Measurements from ENCODE around the gene BSX.

The BSX gene

GRCh38 chr11:122981388-122982264, at the start of gene BSX:
TSS of gene BSX (minus strand) at chr11:122981834. CDS start at chr11:122981671, 163 bp downstream.
- no peak for DNase-seq (ENCODE audit: low read depth)

- no peak for DNase-seq (ENCODE audit: low read depth)
These were observed 48.9 kb upstream of the BSX start for GRCh38 chr11:123030517-123030916.

- DNase-seq (ENCODE audit: low read depth) = peak; percentile 20
These were observed 39.3 kb upstream of the BSX start for GRCh38 chr11:123020968-123021367.

DNA sequence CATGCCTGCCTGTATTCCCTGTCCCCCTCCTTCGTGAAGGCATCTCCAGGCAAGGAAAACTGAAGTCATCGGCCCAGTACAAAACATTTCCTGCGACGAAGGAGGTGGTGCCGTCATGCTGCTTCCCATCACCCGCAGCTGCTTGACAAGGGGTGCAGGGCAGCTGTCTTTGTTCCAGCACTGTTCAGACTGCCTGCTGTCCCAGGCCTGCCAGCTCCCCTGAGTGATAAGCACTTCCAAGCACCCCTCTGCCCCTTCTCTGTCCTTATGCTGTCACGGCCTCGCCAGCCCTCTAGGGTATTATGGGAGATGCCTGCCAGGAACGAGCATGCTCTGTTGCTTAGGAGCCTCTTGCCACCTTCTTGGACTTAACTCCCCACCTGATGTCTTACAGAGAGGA, 37.1 kb upstream of the BSX start:
- no peak for DNase-seq (ENCODE audit: low read depth)

DNA sequence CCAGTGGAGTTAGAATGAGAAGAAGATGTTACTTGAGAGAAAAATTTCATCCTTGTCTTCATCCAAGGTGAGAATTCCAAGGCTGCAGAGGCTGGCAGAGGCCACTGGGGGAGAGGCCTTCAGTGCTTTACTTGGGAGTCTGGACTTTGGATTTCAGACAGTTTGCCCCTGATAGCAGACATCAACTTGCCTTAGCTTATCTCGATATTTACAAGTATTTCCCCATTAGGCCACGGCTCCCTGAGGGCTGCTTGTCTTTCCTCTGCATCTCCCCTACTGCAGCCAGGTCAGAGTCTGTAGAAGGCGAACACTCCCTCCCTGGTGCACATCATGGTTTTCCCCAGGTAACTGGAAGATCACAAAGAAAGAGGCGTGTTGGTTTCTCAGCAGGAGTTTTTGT, 29.9 kb upstream of the BSX start:
- DNase-seq (ENCODE audit: low read depth) = no peak

DNA sequence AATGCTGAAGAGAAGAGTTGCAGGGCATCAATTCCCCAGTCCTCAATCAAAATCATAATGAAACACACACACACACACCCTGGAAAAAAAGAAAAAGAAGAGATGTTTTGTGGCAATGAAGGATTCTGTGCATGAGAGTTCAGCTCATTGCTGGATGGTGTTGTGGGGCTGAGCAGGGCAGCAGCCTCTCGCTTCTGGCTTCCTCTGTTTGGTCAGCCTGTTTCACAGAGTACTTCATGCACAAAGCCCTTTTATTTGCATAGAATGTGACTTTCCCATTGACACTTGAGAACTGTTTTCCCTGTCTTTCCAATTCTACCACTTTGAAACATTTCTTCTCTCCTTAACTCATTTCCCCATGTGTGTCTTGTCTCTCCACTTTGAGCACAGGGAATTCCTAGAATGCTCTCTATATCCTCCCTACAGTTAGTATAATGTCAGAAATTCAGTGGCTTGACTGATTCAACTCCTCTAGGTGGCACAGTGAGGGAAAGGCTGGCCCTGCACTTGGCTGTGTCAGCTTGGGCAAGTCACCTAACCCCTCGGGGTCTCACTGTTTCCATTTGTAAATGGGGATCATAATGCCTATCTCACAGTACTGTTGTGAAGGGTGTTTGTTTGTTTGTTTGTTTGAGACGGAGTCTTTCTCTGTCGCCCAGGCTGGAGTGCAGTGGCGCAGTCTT, 25.4 kb upstream of the BSX start:
- no peak for DNase-seq (ENCODE audit: low read depth)

DNA sequence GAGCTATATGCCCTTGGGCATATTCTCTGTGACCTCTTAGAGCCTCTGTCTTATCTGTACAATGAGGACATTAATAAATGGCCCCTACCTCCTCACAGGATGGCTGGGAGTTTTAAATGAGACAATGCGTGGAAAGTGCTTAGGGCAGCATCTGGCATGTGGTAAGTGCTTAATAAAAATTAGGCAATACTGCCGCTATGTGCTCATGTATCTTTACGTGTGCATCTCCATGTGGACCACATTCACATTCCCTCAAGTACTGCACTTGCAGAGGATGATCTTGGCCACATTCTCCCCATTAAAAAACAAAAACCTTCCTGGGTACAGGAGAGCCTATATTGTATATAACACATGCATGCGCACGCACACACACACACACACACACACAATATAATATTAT, 19.1 kb upstream of the BSX start:
- no peak for DNase-seq (ENCODE audit: low read depth)

- DNase-seq (ENCODE audit: low read depth) = no peak
These were observed 17.2 kb upstream of the BSX start for GRCh38 chr11:122998727-122999366.

- no peak for DNase-seq (ENCODE audit: low read depth)
These were observed 13.9 kb upstream of the BSX start for GRCh38 chr11:122995526-122995925.

- no peak for DNase-seq (ENCODE audit: low read depth)
These were observed 2.8 kb upstream of the BSX start for GRCh38 chr11:122984186-122985011.

- DNase-seq (ENCODE audit: low read depth) = no peak
These were observed 2.0 kb upstream of the BSX start for GRCh38 chr11:122983438-122984185.

DNA sequence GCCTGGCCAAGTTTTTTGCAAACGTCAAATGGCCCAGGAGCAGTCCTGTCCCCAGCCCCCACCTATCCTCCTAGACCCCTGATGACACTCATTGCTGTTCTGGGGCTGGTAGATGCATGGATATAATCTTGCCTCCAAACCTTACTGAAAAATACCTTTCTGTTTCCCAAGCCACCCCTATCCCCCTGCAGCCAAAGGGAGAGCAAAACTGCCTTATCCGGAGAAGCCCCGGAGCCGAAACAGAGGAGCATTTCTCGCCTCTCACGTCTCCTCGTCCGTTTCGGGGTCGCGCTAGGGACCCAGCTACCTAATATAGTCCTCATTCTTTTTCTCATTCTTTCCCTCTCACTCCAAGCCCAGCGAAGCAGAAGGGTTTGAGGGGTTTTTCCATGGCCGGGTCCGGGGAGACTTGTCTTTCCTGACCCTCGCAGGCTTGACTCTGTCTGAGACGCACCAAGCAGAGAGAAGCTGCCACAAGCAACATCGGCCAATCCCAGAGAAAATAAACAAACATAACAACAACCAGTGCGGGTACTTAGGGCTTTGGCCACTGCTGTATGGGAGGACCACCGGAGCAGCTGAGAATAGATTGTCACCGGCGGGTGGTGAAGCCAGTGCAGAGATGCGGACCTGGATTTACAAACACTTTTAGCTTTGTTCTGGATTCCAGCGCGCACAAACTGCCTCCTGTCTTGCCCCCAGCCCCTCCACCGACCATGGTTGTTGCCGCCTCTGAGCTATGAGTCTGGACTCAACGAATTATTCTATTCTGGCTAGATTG, 1.6 kb downstream of the BSX start:
- DNase-seq (ENCODE audit: low read depth) = no peak

DNA sequence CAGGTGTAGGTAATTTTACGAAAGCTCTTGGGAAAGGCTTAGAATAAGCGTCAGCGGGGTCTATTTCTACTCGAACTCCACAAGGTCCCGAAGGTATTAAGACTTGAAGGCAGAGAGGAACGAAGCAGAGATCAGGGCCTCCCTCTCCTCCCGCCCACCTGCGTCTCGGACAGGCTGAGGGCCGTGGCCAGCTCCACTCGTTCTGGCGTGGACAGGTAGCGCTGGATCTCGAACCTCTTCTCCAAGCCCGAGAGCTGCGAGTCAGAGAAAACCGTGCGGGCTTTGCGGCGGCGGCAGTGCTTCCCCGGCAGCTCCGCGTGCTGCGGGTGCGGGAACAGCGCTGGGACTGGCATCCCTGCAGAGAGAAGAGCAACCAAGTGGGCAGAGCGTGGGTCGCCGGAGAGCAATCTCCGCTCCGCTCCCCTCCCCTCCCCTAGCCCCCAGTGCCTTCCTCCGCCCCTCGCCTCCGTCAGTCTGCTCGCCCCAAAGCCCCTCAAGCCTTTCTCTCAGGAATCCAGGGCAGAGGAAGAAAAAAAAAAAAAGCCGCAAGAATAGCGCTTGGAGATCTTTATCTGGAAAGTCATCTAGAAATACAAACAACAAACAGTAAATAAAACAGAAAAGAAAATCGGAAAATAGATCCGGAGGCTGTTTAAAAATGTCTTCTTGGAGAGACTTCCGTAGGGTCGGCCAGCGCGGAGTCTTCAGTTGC, 2.4 kb downstream of the BSX start:
- no peak for DNase-seq (ENCODE audit: low read depth)

- no peak for DNase-seq (ENCODE audit: low read depth)
These were observed 3.4 kb downstream of the BSX start for GRCh38 chr11:122978299-122978620.

DNA sequence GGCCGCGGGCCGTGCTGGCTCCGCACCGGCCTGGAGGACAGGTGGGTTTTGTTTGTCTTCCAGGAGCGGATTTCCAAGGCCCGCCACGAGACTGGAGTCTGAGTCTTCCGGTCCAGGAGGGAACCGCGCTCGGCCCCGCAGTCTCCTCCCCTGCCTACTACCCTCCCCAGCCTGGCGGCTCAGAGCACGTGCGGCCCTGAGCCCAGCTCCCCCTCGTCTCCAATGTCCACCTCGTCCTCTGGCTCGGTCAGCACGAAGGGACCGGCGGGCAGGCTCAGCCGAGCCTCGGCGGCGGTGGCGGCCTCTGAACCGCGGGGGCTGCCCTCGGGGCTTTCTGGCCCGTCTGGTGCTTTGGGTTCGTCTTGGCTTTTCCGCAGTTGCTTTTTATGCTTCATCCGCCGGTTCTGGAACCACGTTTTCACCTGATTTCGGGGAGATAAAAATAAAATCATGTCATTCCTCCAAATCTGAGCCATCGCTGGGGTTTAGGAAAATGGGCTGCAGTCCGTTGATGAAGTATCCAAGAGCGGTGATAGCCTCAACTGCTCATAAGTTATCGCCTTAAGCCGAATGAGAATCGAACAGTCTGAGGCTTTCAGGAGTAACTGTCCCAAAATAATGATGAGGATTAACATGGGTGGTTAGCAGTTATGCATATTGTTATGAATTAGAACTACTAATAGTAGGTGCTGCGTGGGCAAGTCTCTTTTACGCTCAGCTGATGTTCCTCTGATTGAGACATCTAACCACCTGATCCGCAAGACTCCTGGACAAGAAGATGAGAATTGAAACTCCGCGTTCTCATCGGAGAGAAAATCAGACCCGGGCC, 4.0 kb downstream of the BSX start:
- no peak for DNase-seq (ENCODE audit: low read depth)

- no peak for DNase-seq (ENCODE audit: low read depth)
These were observed 4.7 kb downstream of the BSX start for GRCh38 chr11:122976734-122977469.

- no peak for DNase-seq (ENCODE audit: low read depth)
These were observed 5.4 kb downstream of the BSX start for GRCh38 chr11:122976061-122976733.

- no peak for DNase-seq (ENCODE audit: low read depth)
These were observed 17.7 kb downstream of the BSX start for GRCh38 chr11:122963961-122964360.

All from CMK (cell line).